Muscle of leg (tissue), 9 donors: Measurements from ENCODE around the gene GRIP2. TPM values are rescaled to one million over a fixed set of nuclear protein-coding genes. Genes with fewer than 3 reads are reported as not detected.

Source experiments
- polyA plus RNA-seq, 8 donors: library from polyadenylated mRNA; unstranded; fragments of 120-200 nt; gene quantifications; one replicate each; pipeline versions ENCODE4 v1.2.1 to v1.2.3, GENCODE V29; 2013; ENCODE audit warnings: inconsistent platforms in 1 of 8, low replicate concordance in 1 of 8; ENCODE audit not compliant: insufficient read length in 8 of 8, insufficient read depth in 1 of 8
- total RNA-seq: library from RNA; stranded (reverse); fragments of 120-200 nt; gene quantifications from one replicate; pipeline ENCODE4 v1.2.4, GENCODE V29; 2013

Gene GRIP2
- total and polyA plus RNA-seq, 9 donors = 9.7 to 33.4 (median 19.2) TPM

Other genes with a start within 250 kb of the GRIP2 start
- gene SLC6A6, start 137.7 kb downstream of the GRIP2 start, total RNA-seq = 4.7 TPM
- 1 to 10 TPM; 2.6 to 4.7 (median 4.0) TPM for gene SLC6A6, start 137.7 kb downstream of the GRIP2 start, polyA plus RNA-seq
- 21.0 TPM for gene CCDC174, start 111.4 kb upstream of the GRIP2 start, total RNA-seq
- gene CCDC174, start 111.4 kb upstream of the GRIP2 start, polyA plus RNA-seq = 10 to 100 TPM; 14.8 to 19.6 (median 17.2) TPM
- 0.09 TPM for gene C3orf20, start 134.8 kb upstream of the GRIP2 start, total RNA-seq
- gene C3orf20, start 134.8 kb upstream of the GRIP2 start, polyA plus RNA-seq = under 1 TPM; 0.05 to 0.35 (median 0.18) TPM